ENCODE data around the gene DGKI. TPM values are rescaled to one million over a fixed set of nuclear protein-coding genes. Genes with fewer than 3 reads are reported as not detected.

Gene DGKI
- total and polyA plus RNA-seq, 4 donors = 0.01 to 0.37 (median 0.31) TPM

DNA sequence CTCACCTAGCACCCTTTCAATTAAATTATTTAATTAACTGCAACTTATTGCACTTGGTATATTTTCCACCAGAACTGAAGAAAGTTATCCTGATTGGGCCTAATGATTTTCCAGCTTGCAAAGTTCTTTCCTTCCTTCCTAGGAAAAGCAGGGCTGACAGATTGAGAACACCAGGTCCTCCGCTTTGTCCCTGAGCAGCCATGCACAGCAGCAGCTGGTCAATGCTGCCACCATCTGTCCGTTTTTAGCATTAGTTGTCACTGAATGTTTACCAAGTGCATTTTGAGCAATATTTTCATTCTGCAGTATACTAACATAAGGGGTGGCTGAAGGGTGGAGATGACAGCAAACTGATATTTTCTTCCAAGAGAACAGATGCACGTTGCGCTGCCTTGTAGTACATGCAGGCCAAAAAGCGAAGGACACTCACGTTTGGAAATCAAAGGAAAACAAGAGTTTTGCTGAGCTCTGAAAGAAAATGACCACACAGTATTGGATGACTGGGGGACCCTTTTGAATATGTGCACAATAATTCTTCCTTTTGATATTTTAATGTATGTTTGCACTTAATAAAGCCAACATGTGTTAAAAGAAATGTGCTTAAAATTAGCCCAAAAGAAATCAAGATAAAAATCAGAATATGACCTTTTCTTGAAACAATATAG, 254.4 kb downstream of the DGKI start:
- Histone ChIP-seq H3K9ac (ENCODE audit: low read depth in 1 of 2, low read length in 2 of 2) (no peak overlapping the region), H3K9me3 (ENCODE audit: control insufficient read depth in 4 of 4, low read length in 3 of 4) (no peaks in the 10 kb centered on the region), H3K4me1 (ENCODE audit: control insufficient read depth in 4 of 4, insufficient read depth in 4 of 4, low read length in 3 of 4) (peaks cover 0 to 2% (median under 1%) of the 10 kb centered on the region in 4 donors), H3K27ac (ENCODE audit: low read depth in 1 of 2, low read length in 2 of 2) (no peak overlapping the region), H3K27me3 (ENCODE audit: control insufficient read depth in 4 of 4, insufficient read depth in 4 of 4, low read length in 3 of 4) (no peaks in the 10 kb centered on the region), H3K36me3 (ENCODE audit: control insufficient read depth in 4 of 4, insufficient read depth in 3 of 4, low read depth in 1 of 4, low read length in 3 of 4) (no peaks in the 10 kb centered on the region), H3K4me3 (ENCODE audit: low read depth in 1 of 3, low read length in 3 of 3) (no peak overlapping the region)
- WGBS = 24% methylated on average over 6 of the region's 6 CpGs
- TF ChIP-seq ATF3 (IDR thresholded peaks at IDR 0.05) = no peak
- peak; percentile 89 to 93 for TF ChIP-seq RAD21 (IDR thresholded peaks at IDR 0.05)
- peak; percentile 6 for TF ChIP-seq FOXA2 (IDR thresholded peaks at IDR 0.05)
- TF ChIP-seq, protein P1, sequence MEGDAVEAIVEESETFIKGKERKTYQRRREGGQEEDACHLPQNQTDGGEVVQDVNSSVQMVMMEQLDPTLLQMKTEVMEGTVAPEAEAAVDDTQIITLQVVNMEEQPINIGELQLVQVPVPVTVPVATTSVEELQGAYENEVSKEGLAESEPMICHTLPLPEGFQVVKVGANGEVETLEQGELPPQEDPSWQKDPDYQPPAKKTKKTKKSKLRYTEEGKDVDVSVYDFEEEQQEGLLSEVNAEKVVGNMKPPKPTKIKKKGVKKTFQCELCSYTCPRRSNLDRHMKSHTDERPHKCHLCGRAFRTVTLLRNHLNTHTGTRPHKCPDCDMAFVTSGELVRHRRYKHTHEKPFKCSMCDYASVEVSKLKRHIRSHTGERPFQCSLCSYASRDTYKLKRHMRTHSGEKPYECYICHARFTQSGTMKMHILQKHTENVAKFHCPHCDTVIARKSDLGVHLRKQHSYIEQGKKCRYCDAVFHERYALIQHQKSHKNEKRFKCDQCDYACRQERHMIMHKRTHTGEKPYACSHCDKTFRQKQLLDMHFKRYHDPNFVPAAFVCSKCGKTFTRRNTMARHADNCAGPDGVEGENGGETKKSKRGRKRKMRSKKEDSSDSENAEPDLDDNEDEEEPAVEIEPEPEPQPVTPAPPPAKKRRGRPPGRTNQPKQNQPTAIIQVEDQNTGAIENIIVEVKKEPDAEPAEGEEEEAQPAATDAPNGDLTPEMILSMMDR (IDR thresholded peaks at IDR 0.05; ENCODE audit: low read depth, low read length, missing input control) = peak; percentile 65
- DNase-seq (ENCODE audit: low spot score) = peak; percentile 48

DNA sequence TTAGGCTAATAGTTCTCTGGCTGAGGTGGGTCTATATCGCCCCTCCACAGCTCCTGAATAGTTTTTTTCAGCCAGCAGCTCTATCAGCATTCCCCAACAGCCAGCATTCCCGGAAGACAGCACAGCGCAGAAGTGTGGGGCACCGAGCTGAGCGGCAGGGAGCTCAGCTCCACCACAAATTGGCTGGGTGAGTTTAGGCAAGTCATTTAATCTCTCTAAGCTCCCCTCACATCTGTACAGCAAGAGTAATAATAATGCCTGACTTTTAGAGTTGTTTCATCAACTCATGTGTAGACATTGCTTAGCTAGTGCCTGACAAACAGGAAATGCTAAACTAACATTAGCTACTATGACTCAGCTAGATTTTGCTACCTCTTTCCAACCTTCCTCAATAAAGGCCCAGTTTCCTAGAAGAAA, 255.3 kb downstream of the DGKI start:
- no peak for DNase-seq (ENCODE audit: low spot score)
- no peaks in the 10 kb centered on the region for H3K36me3 ChIP-seq (ENCODE audit: control insufficient read depth in 4 of 4, insufficient read depth in 3 of 4, low read depth in 1 of 4, low read length in 3 of 4)
- H3K4me1 ChIP-seq (ENCODE audit: control insufficient read depth in 4 of 4, insufficient read depth in 4 of 4, low read length in 3 of 4) = peaks cover 0 to 2% (median under 1%) of the 10 kb centered on the region in 4 donors
- H3K9me3 ChIP-seq (ENCODE audit: control insufficient read depth in 4 of 4, low read length in 3 of 4) = no peaks in the 10 kb centered on the region
- no peak overlapping the region for H3K9ac ChIP-seq (ENCODE audit: low read depth in 1 of 2, low read length in 2 of 2)
- H3K27me3 ChIP-seq (ENCODE audit: control insufficient read depth in 4 of 4, insufficient read depth in 4 of 4, low read length in 3 of 4) = no peaks in the 10 kb centered on the region
- TF ChIP-seq EGR1 (IDR thresholded peaks at IDR 0.05; ENCODE audit: low read depth in 2 of 2) (no peak), RXRA (IDR thresholded peaks at IDR 0.05) (no peak), HNF4A (conservative IDR thresholded peaks at IDR 0.05) (no peak), MAX (IDR thresholded peaks at IDR 0.05) (no peak), ATF3 (IDR thresholded peaks at IDR 0.05) (no peak), FOXA2 (IDR thresholded peaks at IDR 0.05) (no peak), TAF1 (conservative IDR thresholded peaks at IDR 0.05) (no peak), YY1 (IDR thresholded peaks at IDR 0.05) (no peak), HNF4G (IDR thresholded peaks at IDR 0.05) (no peak), FOXA1 (IDR thresholded peaks at IDR 0.05) (no peak), RAD21 (IDR thresholded peaks at IDR 0.05) (no peak), NR2F2 (IDR thresholded peaks at IDR 0.05) (no peak), JUND (IDR thresholded peaks at IDR 0.05) (no peak), SP1 (IDR thresholded peaks at IDR 0.05) (no peak), GABPA (IDR thresholded peaks at IDR 0.05 in 1 of 2, conservative IDR thresholded peaks at IDR 0.05 in 1 of 2) (no peak)
- TF ChIP-seq, protein P2, sequence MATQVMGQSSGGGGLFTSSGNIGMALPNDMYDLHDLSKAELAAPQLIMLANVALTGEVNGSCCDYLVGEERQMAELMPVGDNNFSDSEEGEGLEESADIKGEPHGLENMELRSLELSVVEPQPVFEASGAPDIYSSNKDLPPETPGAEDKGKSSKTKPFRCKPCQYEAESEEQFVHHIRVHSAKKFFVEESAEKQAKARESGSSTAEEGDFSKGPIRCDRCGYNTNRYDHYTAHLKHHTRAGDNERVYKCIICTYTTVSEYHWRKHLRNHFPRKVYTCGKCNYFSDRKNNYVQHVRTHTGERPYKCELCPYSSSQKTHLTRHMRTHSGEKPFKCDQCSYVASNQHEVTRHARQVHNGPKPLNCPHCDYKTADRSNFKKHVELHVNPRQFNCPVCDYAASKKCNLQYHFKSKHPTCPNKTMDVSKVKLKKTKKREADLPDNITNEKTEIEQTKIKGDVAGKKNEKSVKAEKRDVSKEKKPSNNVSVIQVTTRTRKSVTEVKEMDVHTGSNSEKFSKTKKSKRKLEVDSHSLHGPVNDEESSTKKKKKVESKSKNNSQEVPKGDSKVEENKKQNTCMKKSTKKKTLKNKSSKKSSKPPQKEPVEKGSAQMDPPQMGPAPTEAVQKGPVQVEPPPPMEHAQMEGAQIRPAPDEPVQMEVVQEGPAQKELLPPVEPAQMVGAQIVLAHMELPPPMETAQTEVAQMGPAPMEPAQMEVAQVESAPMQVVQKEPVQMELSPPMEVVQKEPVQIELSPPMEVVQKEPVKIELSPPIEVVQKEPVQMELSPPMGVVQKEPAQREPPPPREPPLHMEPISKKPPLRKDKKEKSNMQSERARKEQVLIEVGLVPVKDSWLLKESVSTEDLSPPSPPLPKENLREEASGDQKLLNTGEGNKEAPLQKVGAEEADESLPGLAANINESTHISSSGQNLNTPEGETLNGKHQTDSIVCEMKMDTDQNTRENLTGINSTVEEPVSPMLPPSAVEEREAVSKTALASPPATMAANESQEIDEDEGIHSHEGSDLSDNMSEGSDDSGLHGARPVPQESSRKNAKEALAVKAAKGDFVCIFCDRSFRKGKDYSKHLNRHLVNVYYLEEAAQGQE (IDR thresholded peaks at IDR 0.05) = no peak
- TF ChIP-seq, protein P1 (IDR thresholded peaks at IDR 0.05; ENCODE audit: low read depth, low read length, missing input control) = no peak
- TF ChIP-seq, protein P3, sequence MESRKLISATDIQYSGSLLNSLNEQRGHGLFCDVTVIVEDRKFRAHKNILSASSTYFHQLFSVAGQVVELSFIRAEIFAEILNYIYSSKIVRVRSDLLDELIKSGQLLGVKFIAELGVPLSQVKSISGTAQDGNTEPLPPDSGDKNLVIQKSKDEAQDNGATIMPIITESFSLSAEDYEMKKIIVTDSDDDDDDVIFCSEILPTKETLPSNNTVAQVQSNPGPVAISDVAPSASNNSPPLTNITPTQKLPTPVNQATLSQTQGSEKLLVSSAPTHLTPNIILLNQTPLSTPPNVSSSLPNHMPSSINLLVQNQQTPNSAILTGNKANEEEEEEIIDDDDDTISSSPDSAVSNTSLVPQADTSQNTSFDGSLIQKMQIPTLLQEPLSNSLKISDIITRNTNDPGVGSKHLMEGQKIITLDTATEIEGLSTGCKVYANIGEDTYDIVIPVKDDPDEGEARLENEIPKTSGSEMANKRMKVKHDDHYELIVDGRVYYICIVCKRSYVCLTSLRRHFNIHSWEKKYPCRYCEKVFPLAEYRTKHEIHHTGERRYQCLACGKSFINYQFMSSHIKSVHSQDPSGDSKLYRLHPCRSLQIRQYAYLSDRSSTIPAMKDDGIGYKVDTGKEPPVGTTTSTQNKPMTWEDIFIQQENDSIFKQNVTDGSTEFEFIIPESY (IDR thresholded peaks at IDR 0.05) = no peak
- WGBS = 86% methylated on average over 5 of the region's 5 CpGs
- no peak overlapping the region for H3K27ac ChIP-seq (ENCODE audit: low read depth in 1 of 2, low read length in 2 of 2)
- no peak overlapping the region for H3K4me3 ChIP-seq (ENCODE audit: low read depth in 1 of 3, low read length in 3 of 3)
